ENCODE data around the gene FREY1. TPM values are rescaled to one million over a fixed set of nuclear protein-coding genes. Genes with fewer than 3 reads are reported as not detected.

The FREY1 gene
- total RNA-seq, 1 donor from 2014 or later = not detected

GRCh38 chr11:45857961-45858474, 49.1 kb downstream of the FREY1 start:
- intact Hi-C loops (cut with micrococcal nuclease) = no loop called here
- peak overlapping the region; percentile 99 for H3K27ac ChIP-seq (replicated peaks)
- H3K4me1 ChIP-seq = peaks cover 97% of the 10 kb centered on the region
- peaks cover 49% of the 10 kb centered on the region for H3K36me3 ChIP-seq
- H3K9me3 ChIP-seq (replicated peaks) = no peaks in the 10 kb centered on the region
- no peak for TF ChIP-seq CTCF (IDR thresholded peaks at IDR 0.05; ENCODE audit: borderline replicate concordance)
- peak; percentile 51 for DNase-seq
- no peaks in the 10 kb centered on the region for H3K27me3 ChIP-seq (ENCODE audit: low read depth)
- H3K4me3 ChIP-seq = peak overlapping the region; percentile 37

Other genes starting within 250 kb of the FREY1 start
- gene CHST1, start 241.6 kb downstream of the FREY1 start, total RNA-seq = 2.9 TPM
- 5.7 TPM for gene SLC35C1, start 102.1 kb downstream of the FREY1 start, total RNA-seq
- 62.2 TPM for gene CRY2, start 59.8 kb downstream of the FREY1 start, total RNA-seq
- gene MAPK8IP1, start 21.6 kb downstream of the FREY1 start, total RNA-seq = 4.6 TPM
- gene PEX16, start 10.6 kb upstream of the FREY1 start, total RNA-seq = 10.9 TPM
- not detected for gene LARGE2, start 15.4 kb upstream of the FREY1 start, total RNA-seq
- 36.6 TPM for gene PHF21A, start 214.2 kb upstream of the FREY1 start, total RNA-seq

Data from left ventricle myocardium inferior (tissue), 1 donor.